Choroid plexus epithelial cell (primary cell): ENCODE measurements around the gene OIP5.
"Not testable (repeated sequence)": the region's sequence is repeated elsewhere in the genome, so short reads cannot be mapped to it uniquely, and the experiment has no call there.

ENCODE experiments used
- DNase-seq: peaks from one replicate; pipeline ENCODE4 v3.0.0-alpha.2; 2010; ENCODE audit warnings: low read depth
- H3K4me3 ChIP-seq: 2 replicates; pipeline ENCODE4 v1.5.1; 2011; ENCODE audit warnings: low read depth, mild to moderate bottlenecking, control low read depth, low read length, moderate library complexity
- TF ChIP-seq, protein P1 (sequence below): conservative IDR thresholded peaks from 2 replicates; pipeline ENCODE4 v1.5.1; 2011; ENCODE audit warnings: low read depth, mild to moderate bottlenecking, control low read depth, inconsistent platforms, low read length, moderate library complexity

The OIP5 gene

GRCh38 chr15:41279535-41280283 lies 52.7 kb downstream of the OIP5 start:
- DNase-seq = no peak
- TF ChIP-seq, protein P1, sequence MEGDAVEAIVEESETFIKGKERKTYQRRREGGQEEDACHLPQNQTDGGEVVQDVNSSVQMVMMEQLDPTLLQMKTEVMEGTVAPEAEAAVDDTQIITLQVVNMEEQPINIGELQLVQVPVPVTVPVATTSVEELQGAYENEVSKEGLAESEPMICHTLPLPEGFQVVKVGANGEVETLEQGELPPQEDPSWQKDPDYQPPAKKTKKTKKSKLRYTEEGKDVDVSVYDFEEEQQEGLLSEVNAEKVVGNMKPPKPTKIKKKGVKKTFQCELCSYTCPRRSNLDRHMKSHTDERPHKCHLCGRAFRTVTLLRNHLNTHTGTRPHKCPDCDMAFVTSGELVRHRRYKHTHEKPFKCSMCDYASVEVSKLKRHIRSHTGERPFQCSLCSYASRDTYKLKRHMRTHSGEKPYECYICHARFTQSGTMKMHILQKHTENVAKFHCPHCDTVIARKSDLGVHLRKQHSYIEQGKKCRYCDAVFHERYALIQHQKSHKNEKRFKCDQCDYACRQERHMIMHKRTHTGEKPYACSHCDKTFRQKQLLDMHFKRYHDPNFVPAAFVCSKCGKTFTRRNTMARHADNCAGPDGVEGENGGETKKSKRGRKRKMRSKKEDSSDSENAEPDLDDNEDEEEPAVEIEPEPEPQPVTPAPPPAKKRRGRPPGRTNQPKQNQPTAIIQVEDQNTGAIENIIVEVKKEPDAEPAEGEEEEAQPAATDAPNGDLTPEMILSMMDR = no peak
- H3K4me3 ChIP-seq = no peak overlapping the region

DNA sequence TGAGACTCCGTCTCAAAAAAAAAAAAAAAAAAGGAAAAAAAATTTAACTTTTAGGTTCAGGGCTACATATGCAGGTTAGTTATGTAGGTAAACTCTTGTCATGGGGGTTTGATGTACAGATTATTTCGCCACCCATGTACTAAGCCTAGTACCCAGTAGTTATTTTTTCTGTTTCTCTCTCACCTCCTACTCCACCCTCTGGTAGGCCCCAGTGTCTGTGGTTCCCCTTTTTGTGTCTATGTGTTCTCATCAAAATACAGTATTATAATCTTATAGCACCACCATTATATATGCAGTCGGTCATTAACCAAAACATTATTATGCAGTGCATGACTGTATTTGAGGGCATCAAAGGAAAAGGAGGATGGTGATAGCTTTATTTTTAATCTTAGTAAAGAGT lies 54.1 kb downstream of the OIP5 start:
- H3K4me3 ChIP-seq = no peak overlapping the region
- DNase-seq = no peak
- TF ChIP-seq, protein P1 = no peak

GRCh38 chr15:41276831-41277230 lies 55.6 kb downstream of the OIP5 start:
- DNase-seq = no peak
- TF ChIP-seq, protein P1 = no peak
- H3K4me3 ChIP-seq = no peak overlapping the region

GRCh38 chr15:41269887-41270286 lies 62.5 kb downstream of the OIP5 start:
- no peak for DNase-seq
- no peak overlapping the region for H3K4me3 ChIP-seq
- TF ChIP-seq, protein P1 = no peak

DNA sequence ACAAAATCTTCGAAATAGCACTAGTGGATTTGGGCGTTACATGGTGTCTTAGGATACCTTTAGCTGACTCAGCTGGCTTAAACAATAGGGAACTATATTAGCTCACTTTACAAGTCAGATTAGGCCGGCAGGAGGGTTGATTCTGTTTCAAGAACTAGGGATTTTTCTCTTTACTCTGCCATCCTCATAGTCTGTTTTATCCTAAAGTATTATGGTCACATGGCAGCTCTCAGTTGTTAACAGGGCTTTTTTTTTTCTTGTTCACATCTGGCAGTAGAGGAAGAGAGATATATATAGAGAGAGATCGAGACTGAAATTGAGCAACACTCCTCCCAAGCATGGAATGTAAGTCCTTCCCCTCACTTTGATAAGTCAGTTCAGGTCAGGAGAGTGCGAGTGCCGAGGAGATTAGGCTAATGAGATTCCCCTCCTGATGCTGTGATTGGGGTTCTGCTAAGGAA lies 68.5 kb downstream of the OIP5 start:
- TF ChIP-seq, protein P1 = no peak
- H3K4me3 ChIP-seq = no peak overlapping the region
- peak; percentile 81 for DNase-seq

DNA sequence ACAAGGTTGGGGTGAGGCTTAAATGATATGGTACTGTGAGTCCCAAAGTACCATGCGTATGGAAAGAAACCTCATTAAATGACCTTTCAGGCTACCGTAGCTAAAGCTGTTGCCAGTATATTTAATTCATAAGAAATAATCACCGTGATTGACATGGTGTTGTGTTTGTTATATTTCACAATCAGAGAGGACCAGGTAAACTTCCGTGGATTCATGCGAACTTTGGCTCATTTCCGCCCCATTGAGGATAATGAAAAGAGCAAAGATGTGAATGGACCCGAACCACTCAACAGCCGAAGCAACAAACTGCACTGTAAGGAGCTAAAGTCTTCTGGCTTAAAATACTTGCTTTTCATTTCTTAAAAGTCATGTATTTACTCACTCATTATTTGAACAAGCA lies 69.8 kb downstream of the OIP5 start:
- no peak for DNase-seq
- TF ChIP-seq, protein P1 = no peak
- H3K4me3 ChIP-seq = no peak overlapping the region

DNA sequence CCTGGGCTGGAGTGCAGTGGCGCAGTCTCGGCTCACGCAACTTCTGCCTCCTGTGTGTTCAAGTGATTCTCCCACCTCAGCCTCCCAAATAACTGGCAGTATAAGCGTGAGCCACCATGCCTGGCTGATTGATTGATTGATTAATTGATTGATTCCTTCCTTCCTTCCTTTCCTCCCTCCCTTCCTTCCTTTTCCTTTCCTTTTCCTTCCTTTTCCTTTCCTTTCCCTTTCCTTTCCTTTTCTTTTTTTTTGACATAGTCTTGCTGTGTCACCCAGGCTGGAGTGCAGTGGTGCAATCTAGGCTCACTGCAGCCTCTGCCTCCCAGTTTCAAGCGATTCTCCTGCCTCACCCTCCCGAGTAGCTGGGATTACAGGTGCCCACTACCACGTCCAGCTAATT lies 71.5 kb downstream of the OIP5 start:
- not testable (repeated sequence) for H3K4me3 ChIP-seq

More for the DNA sequence above, 71.5 kb downstream of the OIP5 start:
- DNase-seq = not testable (repeated sequence)
